ENCODE data around the gene PKHD1.

DNA sequence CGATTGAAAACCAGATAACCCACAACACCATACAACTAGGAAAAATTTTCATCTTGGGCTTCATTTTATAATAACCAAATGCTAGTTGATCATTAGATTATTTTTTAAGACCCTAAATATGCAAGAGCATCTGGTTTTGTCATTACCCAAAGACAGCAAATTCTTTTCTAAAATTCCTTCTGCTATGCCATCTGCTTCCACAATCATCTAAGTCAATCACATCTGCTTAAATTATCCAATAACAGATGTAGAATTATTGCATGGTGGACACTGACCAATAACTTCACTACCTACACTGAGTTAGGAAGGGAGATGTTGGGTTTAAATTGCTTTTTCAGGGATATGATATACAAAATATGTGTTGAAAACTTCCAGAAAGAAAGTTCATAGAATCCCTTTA, 41.9 kb downstream of the PKHD1 start:
- TF ChIP-seq CTCF (IDR thresholded peaks at IDR 0.05; ENCODE audit: low read length) (no peak), EZH2 (IDR thresholded peaks at IDR 0.05; ENCODE audit: borderline replicate concordance, low read length) (no peak)

Data from OCI-LY1 (cell line).